ENCODE measurements around the gene KRT10. TPM values are rescaled to one million over a fixed set of nuclear protein-coding genes. Genes with fewer than 3 reads are reported as not detected.
A peak's percentile ranks its signal among the peaks of the same experiment; 100 is the strongest.

The KRT10 gene
- total and polyA plus RNA-seq, 4 donors: 1.6 to 52.5 (median 7.1) TPM

- H3K36me3 ChIP-seq (ENCODE audit: control insufficient read depth in 4 of 4, insufficient read depth in 3 of 4, low read depth in 1 of 4, low read length in 3 of 4): no peaks in the 10 kb centered on the region
- 53% methylated on average over 6 of the region's 6 CpGs for WGBS
- H3K9me3 ChIP-seq (ENCODE audit: control insufficient read depth in 4 of 4, low read length in 3 of 4): no peaks in the 10 kb centered on the region
- H3K4me1 ChIP-seq (ENCODE audit: control insufficient read depth in 4 of 4, insufficient read depth in 4 of 4, low read length in 3 of 4): no peaks in the 10 kb centered on the region
- H3K9ac ChIP-seq (ENCODE audit: low read depth in 1 of 2, low read length in 2 of 2): no peak overlapping the region
- peaks cover 0 to 3% (median 0%) of the 10 kb centered on the region in 4 donors for H3K27me3 ChIP-seq (ENCODE audit: control insufficient read depth in 4 of 4, insufficient read depth in 4 of 4, low read length in 3 of 4)
- TF ChIP-seq JUND (IDR thresholded peaks at IDR 0.05): peak in 1 of 2 donors; percentile 12
- TF ChIP-seq TAF1 (conservative IDR thresholded peaks at IDR 0.05): no peak
- DNase-seq (ENCODE audit: low spot score): no peak
- no peak overlapping the region for H3K4me3 ChIP-seq (ENCODE audit: low read depth in 1 of 3, low read length in 3 of 3)
- H3K27ac ChIP-seq (ENCODE audit: low read depth in 1 of 2, low read length in 2 of 2): no peak overlapping the region
Measured at GRCh38 chr17:40854175-40854814, 31.9 kb upstream of the KRT10 start.

GRCh38 chr17:40852364-40852763 is 29.9 kb upstream of the KRT10 start:
- H3K4me1 ChIP-seq (ENCODE audit: control insufficient read depth in 4 of 4, insufficient read depth in 4 of 4, low read length in 3 of 4): no peaks in the 10 kb centered on the region
- H3K4me3 ChIP-seq (ENCODE audit: low read depth in 1 of 3, low read length in 3 of 3): no peak overlapping the region
- H3K9ac ChIP-seq (ENCODE audit: low read depth in 1 of 2, low read length in 2 of 2): no peak overlapping the region
- no peaks in the 10 kb centered on the region for H3K36me3 ChIP-seq (ENCODE audit: control insufficient read depth in 4 of 4, insufficient read depth in 3 of 4, low read depth in 1 of 4, low read length in 3 of 4)
- H3K27ac ChIP-seq (ENCODE audit: low read depth in 1 of 2, low read length in 2 of 2): no peak overlapping the region
- H3K27me3 ChIP-seq (ENCODE audit: control insufficient read depth in 4 of 4, insufficient read depth in 4 of 4, low read length in 3 of 4): peaks cover 0 to 3% (median 0%) of the 10 kb centered on the region in 4 donors
- no peak for TF ChIP-seq MAX (IDR thresholded peaks at IDR 0.05)
- TF ChIP-seq JUND (IDR thresholded peaks at IDR 0.05): no peak
- TF ChIP-seq ATF3 (IDR thresholded peaks at IDR 0.05): no peak
- TF ChIP-seq REST (IDR thresholded peaks at IDR 0.05): no peak
- no peak for TF ChIP-seq ZBTB33 (IDR thresholded peaks at IDR 0.05)
- no peak for TF ChIP-seq YY1 (IDR thresholded peaks at IDR 0.05)
- no peak for TF ChIP-seq RXRA (IDR thresholded peaks at IDR 0.05)
- no peak for TF ChIP-seq EGR1 (IDR thresholded peaks at IDR 0.05; ENCODE audit: low read depth in 2 of 2)
- no peak for TF ChIP-seq RAD21 (IDR thresholded peaks at IDR 0.05)
- no peak for TF ChIP-seq NR2F2 (IDR thresholded peaks at IDR 0.05)
- H3K9me3 ChIP-seq (ENCODE audit: control insufficient read depth in 4 of 4, low read length in 3 of 4): no peaks in the 10 kb centered on the region
- 63% methylated on average over 1 of the region's 1 CpG for WGBS
- DNase-seq (ENCODE audit: low spot score): no peak
